ENCODE results near the gene MTO1. TPM values are rescaled to one million over a fixed set of nuclear protein-coding genes. Genes with fewer than 3 reads are reported as not detected.

MTO1 gene, protein sequence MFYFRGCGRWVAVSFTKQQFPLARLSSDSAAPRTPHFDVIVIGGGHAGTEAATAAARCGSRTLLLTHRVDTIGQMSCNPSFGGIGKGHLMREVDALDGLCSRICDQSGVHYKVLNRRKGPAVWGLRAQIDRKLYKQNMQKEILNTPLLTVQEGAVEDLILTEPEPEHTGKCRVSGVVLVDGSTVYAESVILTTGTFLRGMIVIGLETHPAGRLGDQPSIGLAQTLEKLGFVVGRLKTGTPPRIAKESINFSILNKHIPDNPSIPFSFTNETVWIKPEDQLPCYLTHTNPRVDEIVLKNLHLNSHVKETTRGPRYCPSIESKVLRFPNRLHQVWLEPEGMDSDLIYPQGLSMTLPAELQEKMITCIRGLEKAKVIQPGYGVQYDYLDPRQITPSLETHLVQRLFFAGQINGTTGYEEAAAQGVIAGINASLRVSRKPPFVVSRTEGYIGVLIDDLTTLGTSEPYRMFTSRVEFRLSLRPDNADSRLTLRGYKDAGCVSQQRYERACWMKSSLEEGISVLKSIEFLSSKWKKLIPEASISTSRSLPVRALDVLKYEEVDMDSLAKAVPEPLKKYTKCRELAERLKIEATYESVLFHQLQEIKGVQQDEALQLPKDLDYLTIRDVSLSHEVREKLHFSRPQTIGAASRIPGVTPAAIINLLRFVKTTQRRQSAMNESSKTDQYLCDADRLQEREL
- total RNA-seq (2014; rRNA removed; shearing (Covaris generic)): 22.9 and 28.9 TPM in 2 replicates
- 21.8 and 23.0 TPM in 2 replicates for polyA plus RNA-seq (2016; fragmentation: Nextera tagmentation; extraction: Ambion mirVana)

- Histone ChIP-seq H3K9me3 (ENCODE audit: low read depth) (no peaks in the 10 kb centered on the region), H3K4me2 (ENCODE audit: unreplicated experiment) (peak within 1 kb of the TSS; percentile 98), H3K4me1 (ENCODE audit: insufficient read depth) (peaks cover 12% of the 10 kb centered on the region; the same call in 1 of the 2 replicates), H3K36me3 (ENCODE audit: low read depth) (no peaks in the 10 kb centered on the region), H3K27ac (peak within 1 kb of the TSS; percentile 93), H3K27me3 (replicated peaks; ENCODE audit: insufficient read depth) (no peaks in the 10 kb centered on the region), H4K20me1 (ENCODE audit: insufficient read depth) (no peaks in the 10 kb centered on the region), H2AFZ (peak within 1 kb of the TSS; percentile 91), H3K79me2 (ENCODE audit: insufficient read depth) (peaks cover 46% of the 10 kb centered on the region), H3F3A (ENCODE audit: insufficient read depth) (peaks cover 7% of the 10 kb centered on the region; the same call in 1 of the 2 replicates), H3K9me2 (ENCODE audit: insufficient read depth) (no peaks in the 10 kb centered on the region), H3K9ac (peak within 1 kb of the TSS; percentile 93), H3K4me3 (peak within 1 kb of the TSS; percentile 83)
- in situ Hi-C loops (cut with MboI): no loop called here
- peak; percentile 99 for DNase-seq
- WGBS, 2 experiments (ENCODE audit: low coverage in 1 of 2, low lambda C conversion rate in 2 of 2, missing lambda C conversion rate in 2 of 2): 1% methylated on average over 55 of the region's 55 CpGs
- TF ChIP-seq EZH2phosphoT487 (IDR thresholded peaks at IDR 0.05; ENCODE audit: insufficient read depth, low read depth): no peak
- no peak for TF ChIP-seq EZH2 (IDR thresholded peaks at IDR 0.05; ENCODE audit: insufficient read depth, poor library complexity, severe bottlenecking)
Observed at GRCh38 chr6:73461537-73462350, at the start of gene MTO1. MTO1 (plus strand) TSS chr6:73461737; CDS start chr6:73461855, 118 bp downstream.

- in situ Hi-C loops (cut with MboI): no loop called here
- Histone ChIP-seq H3K27me3 (replicated peaks; ENCODE audit: insufficient read depth) (no peaks in the 10 kb centered on the region), H3K4me1 (ENCODE audit: insufficient read depth) (no peaks in the 10 kb centered on the region), H3K79me2 (ENCODE audit: insufficient read depth) (no peaks in the 10 kb centered on the region), H3K4me3 (no peak overlapping the region), H3K27ac (no peak overlapping the region), H3F3A (ENCODE audit: insufficient read depth) (no peaks in the 10 kb centered on the region), H2AFZ (no peak overlapping the region), H3K9ac (no peak overlapping the region), H3K9me2 (ENCODE audit: insufficient read depth) (no peaks in the 10 kb centered on the region), H3K9me3 (ENCODE audit: low read depth) (no peaks in the 10 kb centered on the region), H3K4me2 (ENCODE audit: unreplicated experiment) (no peak overlapping the region), H4K20me1 (ENCODE audit: insufficient read depth) (no peaks in the 10 kb centered on the region), H3K36me3 (ENCODE audit: low read depth) (no peaks in the 10 kb centered on the region)
- DNase-seq: no peak
- TF ChIP-seq EZH2phosphoT487 (IDR thresholded peaks at IDR 0.05; ENCODE audit: insufficient read depth, low read depth) (no peak), EZH2 (IDR thresholded peaks at IDR 0.05; ENCODE audit: insufficient read depth, poor library complexity, severe bottlenecking) (no peak)
- WGBS, 2 experiments (ENCODE audit: low coverage in 1 of 2, low lambda C conversion rate in 2 of 2, missing lambda C conversion rate in 2 of 2): 99% methylated on average over 3 of the region's 3 CpGs
Observed at GRCh38 chr6:73413102-73413501, 48.4 kb upstream of the MTO1 start.

GRCh38 chr6:73418081-73418741, 43.3 kb upstream of the MTO1 start:
- TF ChIP-seq EZH2phosphoT487 (IDR thresholded peaks at IDR 0.05; ENCODE audit: insufficient read depth, low read depth): no peak
- TF ChIP-seq EZH2 (IDR thresholded peaks at IDR 0.05; ENCODE audit: insufficient read depth, poor library complexity, severe bottlenecking): no peak
- H2AFZ ChIP-seq: no peak overlapping the region
- H3K27me3 ChIP-seq (replicated peaks; ENCODE audit: insufficient read depth): no peaks in the 10 kb centered on the region
- H3K4me1 ChIP-seq (ENCODE audit: insufficient read depth): no peaks in the 10 kb centered on the region
- no peaks in the 10 kb centered on the region for H3K9me2 ChIP-seq (ENCODE audit: insufficient read depth)
- H3F3A ChIP-seq (ENCODE audit: insufficient read depth): no peaks in the 10 kb centered on the region
- 88 to 89% methylated on average over 11 of the region's 11 CpGs for WGBS, 2 experiments (ENCODE audit: low coverage in 1 of 2, low lambda C conversion rate in 2 of 2, missing lambda C conversion rate in 2 of 2)
- no peaks in the 10 kb centered on the region; the same call in 1 of the 2 replicates for H3K36me3 ChIP-seq (ENCODE audit: low read depth)
- no peak overlapping the region for H3K4me3 ChIP-seq
- no peak overlapping the region for H3K27ac ChIP-seq
- H3K9me3 ChIP-seq (ENCODE audit: low read depth): no peaks in the 10 kb centered on the region
- no peak overlapping the region for H3K4me2 ChIP-seq (ENCODE audit: unreplicated experiment)
- H4K20me1 ChIP-seq (ENCODE audit: insufficient read depth): no peaks in the 10 kb centered on the region
- no peak overlapping the region for H3K9ac ChIP-seq
- DNase-seq: peak; percentile 3
- in situ Hi-C loops (cut with MboI): no loop called here
- no peaks in the 10 kb centered on the region for H3K79me2 ChIP-seq (ENCODE audit: insufficient read depth)

Measured in GM23248 (cell line).